Caki2 (cell line): ENCODE results near the gene ADIPOQ. TPM values are rescaled to one million over a fixed set of nuclear protein-coding genes. Genes with fewer than 3 reads are reported as not detected.
A peak's percentile ranks its signal among the peaks of the same experiment; 100 is the strongest.
"Not testable (repeated sequence)": the region's sequence is repeated elsewhere in the genome, so short reads cannot be mapped to it uniquely, and the experiment has no call there.

Experiments
- DNase-seq: peaks from one replicate; pipeline ENCODE4 v3.0.0-alpha.2; 2015; ENCODE audit warnings: low read depth
- in situ Hi-C: cut with HindIII; loops from 2 replicates; pipeline ENCODE4 v1.10.0; 2016; ENCODE audit warnings: low sequenced_read_pairs, low pct_unique_long_range_greater_than_20kb, mixed read lengths
- total RNA-seq: library from RNA; depleted of rRNA; stranded (reverse); fragments of >200 nt; shearing (Covaris generic); gene quantifications from 2 replicates; pipeline ENCODE4 v1.2.3, GENCODE V29; 2014; ENCODE audit warnings: low replicate concordance

ADIPOQ gene
- total RNA-seq, 1 experiment from 2014 or later, result not detected

DNA sequence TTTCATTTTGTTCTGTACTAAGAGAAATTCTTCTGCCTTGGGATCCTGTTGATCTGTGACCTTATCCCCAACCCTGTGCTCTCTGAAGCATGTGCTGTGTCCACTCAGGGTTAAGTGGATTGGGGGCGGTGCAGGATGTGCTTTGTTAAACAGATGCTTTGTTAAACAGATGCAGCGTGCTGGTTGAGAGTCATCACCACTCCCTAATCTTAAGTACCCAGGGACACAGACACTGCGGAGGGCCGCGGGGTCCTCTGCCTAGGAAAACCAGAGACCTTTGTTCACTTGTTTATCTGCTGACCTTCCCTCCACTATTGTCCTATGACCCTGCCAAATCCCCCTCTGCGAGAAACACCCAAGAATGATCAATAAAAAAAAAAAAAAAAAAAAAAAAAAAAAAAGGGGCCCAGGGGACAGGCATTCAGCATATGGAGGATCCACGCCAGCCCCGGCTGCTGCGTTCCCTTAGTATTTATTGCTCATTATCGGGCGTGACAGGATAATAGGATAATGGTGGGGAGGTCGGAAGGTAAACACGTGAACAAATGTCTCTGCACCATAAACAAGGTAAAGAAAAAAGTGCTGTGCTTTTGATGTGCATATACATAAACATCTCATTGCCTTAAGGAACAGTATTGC lies 22.8 kb downstream of the ADIPOQ start:
- DNase-seq, in situ Hi-C loops: not testable (repeated sequence)

DNA sequence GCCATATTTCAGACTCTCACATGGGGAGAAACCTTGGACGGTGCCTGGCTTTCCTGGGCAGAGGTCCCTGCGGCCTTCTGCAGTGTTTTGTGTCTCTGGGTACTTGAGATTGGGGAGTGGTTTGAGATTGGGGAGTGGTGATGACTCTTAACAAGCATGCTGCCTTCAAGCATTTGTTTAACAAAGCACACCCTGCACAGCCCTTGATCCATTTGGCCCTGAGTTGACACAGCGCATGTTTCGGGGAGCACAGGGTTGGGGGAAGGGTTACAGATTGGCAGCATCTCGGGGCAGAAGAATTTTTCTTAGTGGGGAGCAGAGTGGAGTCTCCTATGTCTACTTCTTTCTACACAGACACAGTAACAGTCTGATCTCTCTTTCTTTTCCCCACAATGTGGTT lies 23.6 kb downstream of the ADIPOQ start:
- DNase-seq, in situ Hi-C loops: not testable (repeated sequence)

DNA sequence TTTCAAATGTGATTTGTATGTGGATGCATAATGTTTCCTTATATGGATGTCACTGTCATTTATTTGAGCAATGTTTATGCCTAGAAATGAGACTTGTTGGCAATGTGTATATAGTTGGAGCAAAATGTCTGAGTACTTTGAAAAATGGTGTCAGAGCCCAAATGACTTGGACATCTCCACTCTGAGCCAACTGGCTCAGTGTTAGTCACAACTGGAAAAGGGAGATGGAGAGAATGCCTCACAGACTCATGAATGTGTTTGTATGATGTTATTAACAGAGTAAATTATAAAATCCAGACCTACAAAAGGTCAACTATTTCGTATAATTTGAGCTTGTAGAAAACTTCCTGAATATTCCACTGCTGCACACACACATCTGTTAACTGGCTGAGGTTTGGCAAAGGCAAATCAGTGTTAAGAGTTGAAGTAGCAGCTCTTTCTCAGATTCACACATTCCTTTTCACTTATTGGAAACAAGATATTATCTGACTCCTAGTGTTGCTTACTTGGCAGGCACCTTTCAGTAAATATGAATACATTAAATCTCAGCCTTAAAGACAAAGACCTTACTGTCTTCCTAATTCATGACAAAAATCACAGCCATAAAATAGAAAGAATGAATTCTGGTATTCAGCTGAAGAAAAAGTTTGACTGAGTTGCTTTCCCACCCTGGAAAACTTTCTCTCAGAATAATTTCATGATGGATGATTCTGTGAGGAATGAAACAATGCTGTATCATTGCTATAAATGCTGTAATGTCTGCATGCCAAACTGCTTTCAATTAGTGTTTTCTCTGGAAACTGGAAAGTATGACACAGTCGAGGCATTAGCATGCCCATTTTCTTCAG lies 27.0 kb downstream of the ADIPOQ start:
- DNase-seq, result no peak
- in situ Hi-C loops, result no loop called here

DNA sequence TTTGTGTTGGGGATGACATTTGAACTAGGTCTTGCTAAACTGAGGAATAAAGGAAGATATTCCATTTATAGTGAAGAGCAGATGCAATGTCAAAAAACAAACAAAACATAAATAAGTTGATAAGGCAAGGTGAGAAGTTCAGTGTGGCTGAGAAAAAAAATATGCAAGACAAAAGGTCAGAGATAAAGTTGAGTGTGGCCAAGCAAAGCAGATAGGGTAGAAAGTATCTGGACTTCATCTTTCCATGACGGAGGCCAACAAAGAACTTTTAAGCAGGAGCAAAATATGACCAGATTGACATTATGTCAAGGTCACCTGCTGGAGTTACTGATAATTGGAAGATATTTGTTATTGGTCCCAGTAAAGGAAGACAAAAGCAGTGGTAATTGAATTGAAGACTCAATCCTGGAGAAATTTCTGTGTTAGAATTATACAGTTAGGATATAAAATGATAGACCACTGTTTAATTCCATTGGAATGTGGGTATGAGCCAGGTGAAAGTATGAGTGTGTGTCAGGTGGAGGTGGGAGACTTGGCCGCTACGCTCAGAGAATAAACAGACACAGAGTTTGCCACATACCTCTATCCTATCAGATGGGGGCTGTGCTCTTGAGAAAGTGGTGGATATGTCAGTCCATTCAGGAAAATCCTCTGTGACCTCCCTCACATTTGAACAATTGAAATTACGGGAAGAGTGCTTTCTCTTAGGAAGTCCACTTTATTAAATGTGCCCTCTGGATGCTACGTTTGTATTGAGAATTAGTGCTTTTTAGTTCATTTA lies 28.1 kb downstream of the ADIPOQ start:
- DNase-seq, result no peak
- in situ Hi-C loops, result no loop called here

DNA sequence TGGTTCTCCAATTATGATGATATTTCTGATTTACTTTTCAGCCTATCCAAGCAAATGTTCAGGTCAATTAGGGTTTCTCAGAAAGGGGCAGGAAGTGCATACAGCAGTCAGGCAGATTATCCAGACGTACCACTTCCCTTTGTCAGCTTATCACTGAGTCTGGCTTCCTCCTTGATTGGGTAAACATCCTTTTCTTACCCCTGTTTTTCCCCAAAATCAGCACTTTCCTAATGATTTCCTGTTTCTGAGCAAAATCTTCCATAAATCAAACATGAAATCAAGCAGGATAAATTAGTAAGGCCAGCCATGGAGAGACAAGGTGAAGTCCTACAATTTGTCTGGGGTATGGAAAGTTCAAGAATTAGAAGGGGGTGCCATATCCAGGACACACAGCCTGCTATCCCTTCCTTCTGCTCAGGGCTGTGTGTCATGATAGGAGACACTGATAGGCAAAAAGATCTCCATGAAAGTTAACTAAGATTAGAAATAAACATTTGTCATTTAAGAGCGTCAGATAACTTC lies 29.0 kb downstream of the ADIPOQ start:
- no peak for DNase-seq
- in situ Hi-C loops, result no loop called here

DNA sequence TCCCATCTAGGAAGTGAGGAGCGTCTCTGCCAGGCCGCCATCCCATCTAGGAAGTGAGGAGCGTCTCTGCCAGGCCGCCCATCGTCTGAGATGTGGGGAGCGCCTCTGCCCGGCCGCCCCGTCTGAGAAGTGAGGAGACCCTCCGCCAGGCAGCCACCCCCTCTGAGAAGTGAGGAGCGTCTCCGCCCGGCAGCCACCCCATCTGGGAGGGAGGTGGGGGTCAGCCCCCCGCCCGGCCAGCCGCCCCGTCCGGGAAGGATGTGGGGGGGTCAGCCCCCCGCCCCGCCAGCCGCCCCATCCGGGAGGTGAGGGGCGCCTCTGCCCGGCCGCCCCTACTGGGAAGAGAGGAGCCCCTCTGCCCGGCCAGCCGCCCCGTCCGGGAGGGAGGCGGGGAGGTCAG lies 31.3 kb downstream of the ADIPOQ start:
- in situ Hi-C loops, DNase-seq: not testable (repeated sequence)

DNA sequence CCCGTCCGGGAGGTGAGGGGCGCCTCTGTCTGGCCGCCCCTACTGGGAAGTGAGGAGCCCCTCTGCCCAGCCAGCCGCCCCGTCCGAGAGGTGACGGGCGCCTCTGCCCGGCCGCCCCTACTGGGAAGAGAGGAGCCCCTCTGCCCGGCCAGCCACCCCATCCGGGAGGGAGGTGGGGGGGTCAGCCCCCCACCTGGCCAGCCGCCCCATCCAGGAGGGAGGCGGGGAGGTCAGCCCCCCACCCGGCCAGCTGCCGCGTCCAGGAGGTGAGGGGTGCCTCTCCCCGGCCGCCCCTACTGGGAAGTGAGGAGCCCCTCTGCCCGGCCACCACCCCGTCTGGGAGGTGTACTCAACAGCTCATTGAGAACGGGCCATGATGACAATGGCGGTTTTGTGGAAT lies 31.7 kb downstream of the ADIPOQ start:
- DNase-seq, in situ Hi-C loops: not testable (repeated sequence)

DNA sequence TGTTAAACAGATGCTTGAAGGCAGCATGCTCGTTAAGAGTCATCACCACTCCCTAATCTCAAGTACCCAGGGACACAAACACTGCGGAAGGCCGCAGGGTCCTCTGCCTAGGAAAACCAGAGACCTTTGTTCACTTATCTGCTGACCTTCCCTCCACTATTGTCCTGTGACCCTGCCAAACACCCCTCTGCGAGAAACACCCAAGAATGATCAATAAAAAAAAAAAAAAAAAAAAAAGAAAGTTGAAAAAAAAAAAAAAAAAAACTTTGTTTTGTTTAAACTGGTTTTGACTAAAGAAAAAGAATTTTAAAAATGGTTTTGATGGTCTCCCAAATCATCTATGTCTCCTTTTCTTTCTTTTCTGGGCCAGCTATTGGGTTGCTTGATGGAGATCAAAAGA lies 32.3 kb downstream of the ADIPOQ start:
- in situ Hi-C loops, DNase-seq: not testable (repeated sequence)

DNA sequence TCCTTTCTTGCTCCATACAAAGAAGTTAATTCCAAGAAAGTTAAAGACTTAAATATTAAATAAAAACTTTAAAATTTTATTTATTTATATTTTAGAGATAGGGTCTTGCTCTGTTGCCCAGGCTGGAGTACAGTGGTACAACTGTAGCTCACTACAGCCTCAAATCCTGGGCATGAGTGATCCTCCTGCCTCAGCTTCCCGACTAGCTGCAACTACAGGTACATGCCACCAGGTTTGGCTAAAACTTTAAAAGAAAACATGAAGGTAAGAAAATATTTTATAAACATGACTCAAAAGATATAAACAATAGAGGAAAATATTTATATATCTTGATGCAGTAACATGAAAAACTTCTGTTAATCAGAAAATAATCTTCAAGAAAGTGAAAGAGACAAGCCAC lies 33.2 kb downstream of the ADIPOQ start:
- in situ Hi-C loops, result no loop called here

DNA sequence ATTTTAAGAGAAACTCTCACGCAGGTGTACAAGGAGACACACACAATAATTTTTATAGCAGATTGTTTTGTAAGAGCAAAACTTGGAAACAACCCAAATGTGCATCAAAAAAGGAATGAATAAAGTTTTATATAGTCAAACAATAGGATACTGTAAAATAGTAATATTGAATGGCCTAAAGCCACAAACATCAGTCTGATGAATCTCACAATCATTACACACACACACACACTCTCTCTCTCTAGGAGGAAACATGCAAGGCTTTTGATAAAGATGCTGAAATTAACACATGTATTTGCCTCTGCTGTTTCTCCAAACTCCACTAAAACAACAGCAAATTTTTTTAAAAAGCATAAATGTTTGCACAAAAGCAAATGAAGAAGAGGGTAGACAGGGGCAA lies 37.3 kb downstream of the ADIPOQ start:
- no peak for DNase-seq
- in situ Hi-C loops, result no loop called here

More for the DNA sequence above, 33.2 kb downstream of the ADIPOQ start:
- no peak for DNase-seq

DNA sequence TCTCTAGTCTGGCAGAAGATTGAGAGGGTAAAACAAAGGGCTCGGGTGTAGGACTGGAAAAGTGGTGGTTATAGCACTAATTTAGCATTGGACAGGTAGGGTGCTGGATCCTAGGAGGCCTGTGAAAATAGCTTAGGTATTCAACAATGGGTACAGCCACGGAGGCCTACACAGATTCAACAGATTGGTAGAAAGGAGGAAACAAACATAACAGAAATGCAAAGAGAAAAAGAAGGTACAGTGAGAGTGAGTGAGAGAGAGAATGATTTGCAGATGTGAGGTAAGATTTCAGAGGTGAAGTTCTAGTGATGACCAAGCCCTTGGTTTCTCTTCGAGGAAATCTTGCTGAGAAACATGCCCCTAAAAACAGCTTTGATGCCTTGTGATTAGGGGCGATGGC lies 37.9 kb downstream of the ADIPOQ start:
- in situ Hi-C loops, result no loop called here
- no peak for DNase-seq

DNA sequence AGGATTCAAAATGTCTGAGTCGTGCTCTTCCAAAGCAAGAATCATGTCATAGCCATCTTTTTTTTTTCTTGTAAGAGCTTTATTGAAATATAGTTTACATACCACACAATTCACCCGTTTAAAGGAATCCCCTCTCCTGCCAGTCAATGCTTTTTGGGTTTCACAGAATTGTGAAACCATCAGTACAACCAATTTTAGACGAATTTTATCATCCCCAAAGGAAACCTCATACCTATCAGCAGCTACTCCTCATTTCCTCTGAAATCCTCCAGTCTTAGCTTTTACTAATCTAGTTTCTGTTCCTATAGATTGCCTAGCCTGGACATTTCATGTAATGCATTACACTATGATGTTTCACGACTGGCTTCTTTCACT lies 39.6 kb downstream of the ADIPOQ start:
- no peak for DNase-seq

DNA sequence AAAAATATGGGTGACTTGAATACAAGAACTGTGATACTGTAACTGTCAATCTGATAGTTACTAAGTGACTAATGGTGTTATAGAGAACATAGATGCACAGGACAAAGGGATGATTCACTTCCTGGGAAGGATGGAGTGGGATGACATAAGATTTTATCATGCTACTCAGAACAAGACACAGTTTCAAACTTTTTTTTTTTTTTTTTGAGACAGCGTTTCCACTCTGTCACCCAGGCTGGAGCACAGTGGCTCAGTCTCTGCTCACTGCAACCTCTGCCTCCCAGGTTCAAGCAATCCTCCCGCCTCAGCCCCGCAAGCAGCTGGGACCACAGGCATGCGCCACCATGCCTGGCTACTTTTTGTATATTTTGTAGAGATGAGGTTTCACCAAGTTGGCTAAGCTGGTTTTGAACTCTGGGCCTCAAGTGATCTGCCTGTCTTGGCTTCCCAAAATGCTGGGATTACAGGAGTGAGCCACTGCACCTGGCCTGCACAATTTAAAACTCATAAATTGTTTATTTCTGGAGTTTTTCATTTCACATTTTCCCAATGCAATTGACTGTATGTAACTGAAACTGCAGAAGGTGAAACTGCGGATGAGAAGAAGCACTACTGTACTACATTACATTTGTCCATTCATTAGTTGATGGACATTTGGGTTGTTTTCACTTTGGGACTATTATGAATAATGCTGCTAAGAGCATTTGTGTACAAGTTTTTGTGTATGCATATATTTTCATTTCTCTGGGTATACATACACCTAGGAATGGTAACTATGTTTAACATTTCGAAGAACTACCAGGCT lies 40.6 kb downstream of the ADIPOQ start:
- in situ Hi-C loops, result no loop called here
- peak; percentile 65 for DNase-seq

More for the DNA sequence above, 39.6 kb downstream of the ADIPOQ start:
- in situ Hi-C loops, result no loop called here

DNA sequence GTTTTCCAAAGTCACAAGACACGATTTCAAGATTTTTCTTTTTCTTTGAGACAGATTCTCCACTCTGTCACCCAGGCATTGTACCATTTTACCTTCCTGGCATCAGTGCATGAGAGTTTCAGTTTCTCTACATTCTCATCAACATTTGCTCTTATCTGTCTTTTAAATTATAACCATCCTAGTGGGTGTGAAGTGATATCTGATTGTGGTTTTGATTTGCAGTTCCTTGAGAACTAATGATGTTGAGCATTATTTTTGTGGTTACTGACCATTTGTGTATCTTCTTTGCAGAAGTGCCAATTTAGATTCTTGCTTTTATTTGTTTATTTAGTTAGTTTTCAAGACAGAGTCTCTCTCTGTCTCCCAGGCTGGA lies 41.2 kb downstream of the ADIPOQ start:
- peak; percentile 14 for DNase-seq
- in situ Hi-C loops, result no loop called here

DNA sequence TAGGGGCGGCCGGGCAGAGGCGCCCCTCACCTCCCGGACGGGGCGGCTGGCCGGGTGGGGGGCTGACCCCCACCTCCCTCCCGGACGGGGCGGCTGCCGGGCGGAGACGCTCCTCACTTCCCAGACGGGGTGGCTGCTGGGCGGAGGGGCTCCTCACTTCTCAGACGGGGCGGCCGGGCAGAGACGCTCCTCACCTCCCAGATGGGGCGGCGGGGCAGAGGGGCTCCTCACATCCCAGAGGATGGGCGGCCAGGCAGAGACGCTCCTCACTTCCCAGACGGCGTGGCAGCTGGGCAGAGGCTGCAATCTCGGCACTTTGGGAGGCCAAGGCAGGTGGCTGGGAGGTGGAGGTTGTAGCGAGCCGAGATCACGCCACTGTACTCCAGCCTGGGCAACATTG lies 42.4 kb downstream of the ADIPOQ start:
- in situ Hi-C loops, DNase-seq: not testable (repeated sequence)

DNA sequence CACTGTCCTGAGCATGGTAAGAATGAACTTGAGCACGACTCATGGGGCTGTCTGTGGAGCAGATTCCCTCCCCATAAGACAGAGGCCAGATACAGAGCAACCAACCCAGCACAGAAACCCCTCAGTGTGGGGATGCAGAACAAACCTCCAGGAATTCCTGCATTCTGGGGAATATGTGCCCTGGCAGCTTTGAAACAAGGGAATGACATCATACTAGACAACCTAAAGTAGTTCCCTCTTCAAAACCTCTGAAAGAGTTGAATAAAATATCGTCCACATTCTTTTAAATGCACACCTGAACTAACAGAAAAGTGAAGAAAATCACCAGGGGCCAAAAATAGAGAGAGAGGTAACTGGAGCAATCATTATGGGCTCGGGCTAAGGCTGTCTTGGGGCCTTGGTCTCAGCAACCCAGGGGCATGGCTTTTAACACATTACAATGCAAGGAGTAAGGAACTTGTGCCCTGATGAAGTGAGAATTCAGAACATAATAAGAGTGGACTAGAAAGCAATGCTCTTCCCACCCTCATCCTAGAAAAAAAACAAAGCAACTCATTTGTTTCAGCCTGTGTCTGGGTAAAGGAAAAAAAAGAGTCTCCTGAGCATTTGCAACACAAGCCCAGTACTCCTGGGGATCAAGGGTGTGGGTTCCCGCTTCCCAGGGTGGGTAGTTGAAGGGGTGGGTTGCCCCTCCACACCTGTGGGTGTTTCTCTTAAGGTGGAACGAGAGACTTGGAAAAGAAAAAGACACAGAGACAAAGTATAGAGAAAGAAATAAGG lies 43.9 kb downstream of the ADIPOQ start:
- DNase-seq, result no peak
- in situ Hi-C loops, result no loop called here

DNA sequence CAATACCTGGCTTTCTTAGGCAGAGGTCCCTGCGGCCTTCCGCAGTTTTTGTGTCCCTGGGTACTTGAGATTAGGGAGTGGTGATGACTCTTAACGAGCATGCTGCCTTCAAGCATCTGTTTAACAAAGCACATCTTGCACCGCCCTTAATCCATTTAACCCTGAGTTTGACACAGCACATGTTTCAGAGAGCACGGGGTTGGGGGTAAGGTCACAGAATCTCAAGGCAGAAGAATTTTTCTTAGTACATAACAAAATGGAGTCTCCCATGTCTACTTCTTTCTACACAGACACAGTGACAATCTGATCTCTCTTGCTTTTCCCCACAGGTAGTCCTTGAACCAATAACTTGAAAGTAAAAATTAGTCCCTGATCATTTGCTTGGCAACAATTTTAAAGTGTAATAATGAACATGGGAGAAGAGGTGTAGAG lies 45.0 kb downstream of the ADIPOQ start:
- in situ Hi-C loops, DNase-seq: not testable (repeated sequence)
